Hepatocyte (in vitro differentiated cells): ENCODE data around the gene UBL3. TPM values are rescaled to one million over a fixed set of nuclear protein-coding genes. Genes with fewer than 3 reads are reported as not detected.
A peak's percentile ranks its signal among the peaks of the same experiment; 100 is the strongest.

Experiments used
- DNase-seq: peaks from one replicate; pipeline ENCODE4 v3.0.0-alpha.2; 2016; ENCODE audit warnings: low spot score
- H2AFZ ChIP-seq: fragments of 200-600 bp; sonication (generic); 2 replicates; pipeline ENCODE4 v1.6.0; 2016; ENCODE audit warnings: antibody characterized with exemption, mild to moderate bottlenecking
- H3K27ac ChIP-seq: fragments of 200-600 bp; sonication (generic); 2 replicates; pipeline ENCODE4 v1.5.1; 2016; ENCODE audit warnings: mild to moderate bottlenecking
- H3K27me3 ChIP-seq: fragments of 200-600 bp; sonication (generic); 2 replicates; pipeline ENCODE4 v1.6.1; 2016
- H3K36me3 ChIP-seq: fragments of 200-600 bp; sonication (generic); replicated peaks from 2 replicates; pipeline ENCODE4 v1.5.1; 2016; ENCODE audit warnings: low read depth; ENCODE audit not compliant: insufficient read depth
- H3K4me1 ChIP-seq: fragments of 200-600 bp; sonication (generic); 2 replicates; pipeline ENCODE4 v1.5.1; 2016; ENCODE audit warnings: mild to moderate bottlenecking, moderate library complexity; ENCODE audit not compliant: insufficient read depth
- H3K4me2 ChIP-seq: fragments of 200-600 bp; sonication (generic); 2 replicates; pipeline ENCODE4 v1.6.0; 2016
- H3K4me3 ChIP-seq: fragments of 200-600 bp; sonication (generic); 2 replicates; pipeline ENCODE4 v1.5.1; 2016; ENCODE audit warnings: mild to moderate bottlenecking
- H3K79me2 ChIP-seq: fragments of 200-600 bp; sonication (generic); 2 replicates; pipeline ENCODE4 v1.6.0; 2017; ENCODE audit warnings: mild to moderate bottlenecking
- H3K9me2 ChIP-seq: fragments of 200-600 bp; sonication (generic); replicated peaks from 2 replicates; pipeline ENCODE4 v1.6.0; 2017; ENCODE audit warnings: mild to moderate bottlenecking; ENCODE audit not compliant: insufficient read depth
- H3K9me3 ChIP-seq: fragments of 200-600 bp; sonication (generic); 2 replicates; pipeline ENCODE4 v1.5.1; 2016; ENCODE audit warnings: low read depth, mild to moderate bottlenecking
- H4K20me1 ChIP-seq: fragments of 200-600 bp; sonication (generic); 2 replicates; pipeline ENCODE4 v1.6.0; 2016; ENCODE audit warnings: mild to moderate bottlenecking; ENCODE audit not compliant: insufficient read depth, poor library complexity, severe bottlenecking
- EZH2 ChIP-seq: fragments of 200-600 bp; sonication (generic); IDR thresholded peaks from 2 replicates; pipeline ENCODE4 v1.6.1; 2016; ENCODE audit warnings: antibody characterized with exemption, mild to moderate bottlenecking, borderline replicate concordance
- EZH2phosphoT487 ChIP-seq: fragments of 200-600 bp; sonication (generic); IDR thresholded peaks from one replicate; pipeline ENCODE4 v1.6.1; 2018; ENCODE audit warnings: antibody characterized with exemption, mild to moderate bottlenecking, low read depth, moderate library complexity; ENCODE audit not compliant: unreplicated experiment, severe bottlenecking
- WGBS: methylation state at CpG from one replicate; pipeline ENCODE4 v1.1.6; 2016; ENCODE audit warnings: low lambda C conversion rate; ENCODE audit errors: missing lambda C conversion rate; 5-methylcytosine and 5-hydroxymethylcytosine counted together
- polyA plus RNA-seq: library from polyadenylated mRNA; unstranded; fragments of >200 nt; fragmentation: Nextera tagmentation; extraction: Ambion mirVana; gene quantifications from 2 replicates; pipeline ENCODE4 v1.2.1, GENCODE V29; 2016
- total RNA-seq: library from RNA; depleted of rRNA; stranded (reverse); fragments of >200 nt; gene quantifications from 2 replicates; pipeline ENCODE4 v1.2.3, GENCODE V29; 2014
- TF ChIP-seq, protein P1 (sequence below): fragments of 200-600 bp; sonication (generic); IDR thresholded peaks from 2 replicates; pipeline ENCODE4 v1.5.1; 2016; ENCODE audit warnings: antibody characterized with exemption, mild to moderate bottlenecking; ENCODE audit not compliant: poor library complexity

Gene UBL3
- total and polyA plus RNA-seq, 2 experiments from 2014 or later: 27.7 to 58.6 TPM

GRCh38 chr13:29865934-29866333 is 15.5 kb upstream of the UBL3 start:
- 77% methylated on average over 6 of the region's 6 CpGs for WGBS
- Histone ChIP-seq H3K27ac (no peak overlapping the region), H3K36me3 (no peaks in the 10 kb centered on the region), H4K20me1 (no peaks in the 10 kb centered on the region), H3K9me3 (no peaks in the 10 kb centered on the region), H3K27me3 (no peaks in the 10 kb centered on the region), H3K4me3 (no peak overlapping the region), H3K4me1 (no peaks in the 10 kb centered on the region), H3K9me2 (no peaks in the 10 kb centered on the region), H3K4me2 (no peak overlapping the region), H2AFZ (no peak overlapping the region), H3K79me2 (no peaks in the 10 kb centered on the region)
- no peak for DNase-seq
- TF ChIP-seq, protein P1, sequence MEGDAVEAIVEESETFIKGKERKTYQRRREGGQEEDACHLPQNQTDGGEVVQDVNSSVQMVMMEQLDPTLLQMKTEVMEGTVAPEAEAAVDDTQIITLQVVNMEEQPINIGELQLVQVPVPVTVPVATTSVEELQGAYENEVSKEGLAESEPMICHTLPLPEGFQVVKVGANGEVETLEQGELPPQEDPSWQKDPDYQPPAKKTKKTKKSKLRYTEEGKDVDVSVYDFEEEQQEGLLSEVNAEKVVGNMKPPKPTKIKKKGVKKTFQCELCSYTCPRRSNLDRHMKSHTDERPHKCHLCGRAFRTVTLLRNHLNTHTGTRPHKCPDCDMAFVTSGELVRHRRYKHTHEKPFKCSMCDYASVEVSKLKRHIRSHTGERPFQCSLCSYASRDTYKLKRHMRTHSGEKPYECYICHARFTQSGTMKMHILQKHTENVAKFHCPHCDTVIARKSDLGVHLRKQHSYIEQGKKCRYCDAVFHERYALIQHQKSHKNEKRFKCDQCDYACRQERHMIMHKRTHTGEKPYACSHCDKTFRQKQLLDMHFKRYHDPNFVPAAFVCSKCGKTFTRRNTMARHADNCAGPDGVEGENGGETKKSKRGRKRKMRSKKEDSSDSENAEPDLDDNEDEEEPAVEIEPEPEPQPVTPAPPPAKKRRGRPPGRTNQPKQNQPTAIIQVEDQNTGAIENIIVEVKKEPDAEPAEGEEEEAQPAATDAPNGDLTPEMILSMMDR: no peak
- TF ChIP-seq EZH2phosphoT487: no peak
- TF ChIP-seq EZH2: no peak

DNA sequence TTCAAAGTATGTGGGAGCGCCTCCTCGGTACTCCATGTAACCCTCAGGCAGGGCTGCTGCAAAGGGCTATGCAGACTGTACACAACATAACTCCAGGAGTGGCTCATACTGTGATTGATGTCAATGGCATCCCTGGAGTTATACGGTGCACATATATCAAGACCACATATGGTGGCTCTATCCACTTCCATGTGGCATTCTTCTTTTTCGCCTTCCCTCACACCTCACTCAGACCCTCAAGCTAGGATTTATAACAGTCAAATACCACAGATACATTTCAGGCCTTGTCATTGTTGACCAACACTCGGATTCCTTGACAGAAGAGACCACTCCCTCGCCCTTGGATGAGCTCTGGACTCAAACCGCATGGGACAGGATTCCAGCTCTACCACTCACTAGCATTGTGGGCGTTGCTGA is 11.3 kb upstream of the UBL3 start:
- Histone ChIP-seq H3K4me1 (peaks cover 6% of the 10 kb centered on the region), H4K20me1 (no peaks in the 10 kb centered on the region), H3K36me3 (no peaks in the 10 kb centered on the region), H3K4me3 (no peak overlapping the region), H3K9me2 (no peaks in the 10 kb centered on the region), H3K9me3 (no peaks in the 10 kb centered on the region), H3K27ac (no peak overlapping the region), H3K4me2 (no peak overlapping the region), H2AFZ (no peak overlapping the region), H3K79me2 (no peaks in the 10 kb centered on the region), H3K27me3 (no peaks in the 10 kb centered on the region)
- TF ChIP-seq EZH2phosphoT487 (no peak), EZH2 (no peak)
- TF ChIP-seq, protein P1: no peak
- DNase-seq: peak; percentile 22
- 81% methylated on average over 8 of the region's 8 CpGs for WGBS

DNA sequence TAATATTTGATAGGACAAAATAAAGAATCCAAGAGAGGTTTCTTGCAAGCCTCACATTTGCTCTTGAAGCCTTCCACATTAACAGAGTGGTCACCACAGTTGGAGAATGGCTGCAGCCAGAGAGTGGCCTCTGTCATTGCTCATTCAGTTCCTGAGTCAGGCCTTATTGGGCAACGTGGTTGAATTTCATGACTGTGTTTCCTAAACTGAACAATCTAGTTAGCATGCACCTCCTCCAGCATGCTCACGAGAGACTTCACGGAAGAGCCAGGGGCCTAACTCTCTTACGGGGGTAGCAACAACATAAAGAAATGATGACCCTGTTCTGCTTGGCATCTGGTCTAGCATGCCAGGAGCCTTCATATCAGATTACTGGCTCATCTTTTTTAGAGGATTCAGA is 9.6 kb upstream of the UBL3 start:
- TF ChIP-seq EZH2phosphoT487 (no peak), EZH2 (no peak)
- TF ChIP-seq, protein P1: no peak
- WGBS: 85% methylated on average over 4 of the region's 4 CpGs
- Histone ChIP-seq H3K4me3 (no peak overlapping the region), H2AFZ (no peak overlapping the region), H3K79me2 (no peaks in the 10 kb centered on the region), H3K4me2 (no peak overlapping the region), H3K9me2 (no peaks in the 10 kb centered on the region), H3K9me3 (no peaks in the 10 kb centered on the region), H3K27ac (no peak overlapping the region), H4K20me1 (no peaks in the 10 kb centered on the region), H3K4me1 (peaks cover 18% of the 10 kb centered on the region), H3K27me3 (no peaks in the 10 kb centered on the region), H3K36me3 (no peaks in the 10 kb centered on the region)
- DNase-seq: no peak

DNA sequence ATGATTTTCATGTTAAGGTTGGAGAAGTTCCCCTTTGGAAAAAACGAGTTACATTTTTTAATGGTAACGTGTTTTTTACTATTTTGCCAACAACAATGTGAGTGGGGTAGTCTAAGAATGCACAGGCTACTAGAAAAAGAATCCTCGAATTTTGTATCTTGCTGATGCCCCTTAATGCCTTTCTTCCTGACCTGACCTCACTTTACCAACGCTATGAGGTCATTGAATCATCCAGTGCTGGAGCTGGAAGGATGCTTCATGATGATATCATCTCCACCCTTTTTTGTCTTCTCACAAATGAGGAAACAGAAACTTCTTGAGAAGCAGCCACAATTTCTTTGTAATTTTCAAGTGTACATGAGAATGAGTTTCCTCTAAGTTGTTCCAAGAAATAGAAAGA is 8.2 kb upstream of the UBL3 start:
- peaks cover 18% of the 10 kb centered on the region for H3K4me1 ChIP-seq
- H3K79me2 ChIP-seq: no peaks in the 10 kb centered on the region
- no peaks in the 10 kb centered on the region for H3K9me2 ChIP-seq
- 83% methylated on average over 4 of the region's 4 CpGs for WGBS
- H3K9me3 ChIP-seq: no peaks in the 10 kb centered on the region
- H3K27ac ChIP-seq: no peak overlapping the region
- no peak overlapping the region for H3K4me2 ChIP-seq
- no peaks in the 10 kb centered on the region for H3K36me3 ChIP-seq
- no peak overlapping the region for H2AFZ ChIP-seq
- TF ChIP-seq EZH2: no peak
- no peak for TF ChIP-seq EZH2phosphoT487
- TF ChIP-seq, protein P1: no peak
- H3K4me3 ChIP-seq: no peak overlapping the region
- H4K20me1 ChIP-seq: no peaks in the 10 kb centered on the region
- DNase-seq: no peak
- H3K27me3 ChIP-seq: no peaks in the 10 kb centered on the region
